GM12891 (cell line): ENCODE results near the gene CANT1.

Source experiments
- PAX5 ChIP-seq: IDR thresholded peaks from 2 replicates; pipeline ENCODE4 v1.6.1; 2011; ENCODE audit warnings: low read length, moderate library complexity, mild to moderate bottlenecking; ENCODE audit not compliant: insufficient read depth, severe bottlenecking
- POLR2A ChIP-seq: IDR thresholded peaks from 2 replicates; pipeline ENCODE4 v1.6.1; 2011; ENCODE audit warnings: low read depth, low read length, control low read depth
- POLR2AphosphoS5 ChIP-seq: IDR thresholded peaks from 2 replicates; pipeline ENCODE4 v1.6.1; 2011; ENCODE audit warnings: low read depth, low read length, control low read depth
- POU2F2 ChIP-seq: IDR thresholded peaks from 2 replicates; pipeline ENCODE4 v1.6.1; 2011; ENCODE audit warnings: low read depth, mild to moderate bottlenecking, control low read depth, low read length, moderate library complexity
- SPI1 ChIP-seq: IDR thresholded peaks from 2 replicates; pipeline ENCODE4 v1.6.1; 2011; ENCODE audit warnings: low read depth, low read length, control low read depth
- TAF1 ChIP-seq: IDR thresholded peaks from 2 replicates; pipeline ENCODE4 v1.6.1; 2011; ENCODE audit warnings: low read depth, low read length, control low read depth

GRCh38 chr17:79045842-79046196 is 36.3 kb upstream of the CANT1 start:
- TF ChIP-seq POLR2AphosphoS5: no peak
- no peak for TF ChIP-seq POLR2A
- TF ChIP-seq TAF1: no peak
- no peak for TF ChIP-seq PAX5
- TF ChIP-seq SPI1: no peak
- no peak for TF ChIP-seq POU2F2
